Central memory CD4-positive, alpha-beta T cell (primary cell): ENCODE results near the gene ARHGAP45.
A peak's percentile ranks its signal among the peaks of the same experiment; 100 is the strongest.

Experiments used
- DNase-seq: peaks from one replicate; pipeline ENCODE4 v3.0.0; 2022

The ARHGAP45 gene

DNA sequence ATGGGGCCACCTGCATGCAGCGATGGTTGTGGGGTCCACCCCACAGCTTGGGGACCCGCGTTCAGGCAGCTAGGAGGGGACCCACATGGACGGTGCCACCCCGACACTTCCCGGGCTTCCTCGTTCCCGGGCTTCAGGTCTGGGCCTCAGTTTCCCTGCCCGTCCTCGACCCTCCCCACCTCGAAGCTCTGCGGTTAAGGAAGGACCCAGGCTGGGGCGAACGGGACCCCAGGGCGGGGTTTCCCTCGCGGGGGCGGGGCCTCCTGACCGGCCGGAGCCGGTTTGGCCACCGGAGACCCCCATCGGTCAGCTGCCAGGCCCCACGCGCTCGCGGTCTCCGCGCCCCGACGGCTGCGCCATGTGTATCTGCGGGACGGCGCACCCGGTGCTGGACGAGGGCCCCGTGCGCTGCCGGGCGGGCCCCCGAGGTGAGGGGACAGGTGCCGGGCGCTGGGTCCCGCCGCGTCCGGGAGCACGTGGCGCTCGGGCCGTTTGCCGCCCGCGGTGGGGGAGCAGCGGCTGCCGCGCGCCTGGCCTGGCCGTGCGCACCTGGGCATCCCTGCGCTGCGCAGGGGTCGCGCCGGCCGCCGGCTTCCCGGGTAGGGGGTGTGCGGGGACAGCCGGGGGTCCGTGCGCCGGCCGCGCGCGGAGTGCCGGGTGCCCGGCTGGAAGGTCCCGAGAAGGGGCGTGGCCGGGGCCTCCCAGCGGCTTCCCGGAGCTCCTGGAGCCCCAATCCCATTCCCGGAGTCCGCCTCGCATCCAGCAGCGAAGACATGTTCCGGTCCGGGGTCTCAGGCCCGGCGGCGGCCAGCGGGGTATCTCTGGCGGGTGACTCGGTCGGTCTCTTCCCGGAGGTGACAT lies 4.2 kb downstream of the ARHGAP45 start:
- no peak for DNase-seq

DNA sequence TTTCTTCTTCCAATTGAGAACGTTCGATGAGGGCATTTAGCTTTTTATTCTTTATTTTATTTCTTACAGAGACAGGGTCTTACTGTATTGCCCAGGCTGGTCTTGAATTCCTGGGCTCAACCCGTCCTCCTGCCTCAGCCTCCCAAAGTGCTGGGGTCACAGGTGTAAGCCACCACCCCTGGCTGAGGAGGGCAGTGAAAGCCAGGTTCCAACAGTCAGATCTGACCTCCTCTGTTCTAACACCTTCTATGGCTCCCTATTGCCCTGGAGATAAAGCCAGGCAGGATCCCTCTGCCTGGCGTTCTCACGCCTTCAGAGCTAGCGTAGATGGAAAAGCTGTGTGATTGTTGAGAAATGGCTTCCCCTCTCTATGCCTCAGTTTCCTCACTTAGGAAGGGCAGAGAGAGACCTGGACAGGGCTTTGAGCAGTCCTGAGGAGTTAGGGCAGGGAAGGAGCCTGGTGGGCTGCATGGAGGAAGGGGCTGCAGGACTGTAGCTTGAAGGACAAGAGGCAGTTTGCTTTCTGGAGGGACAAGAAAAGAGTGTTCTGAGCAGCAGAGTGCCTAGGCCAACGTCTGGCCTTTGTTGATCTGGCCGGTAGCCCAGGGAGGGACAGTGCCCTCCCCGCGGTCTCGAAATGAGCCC lies 5.5 kb downstream of the ARHGAP45 start:
- DNase-seq, result no peak

DNA sequence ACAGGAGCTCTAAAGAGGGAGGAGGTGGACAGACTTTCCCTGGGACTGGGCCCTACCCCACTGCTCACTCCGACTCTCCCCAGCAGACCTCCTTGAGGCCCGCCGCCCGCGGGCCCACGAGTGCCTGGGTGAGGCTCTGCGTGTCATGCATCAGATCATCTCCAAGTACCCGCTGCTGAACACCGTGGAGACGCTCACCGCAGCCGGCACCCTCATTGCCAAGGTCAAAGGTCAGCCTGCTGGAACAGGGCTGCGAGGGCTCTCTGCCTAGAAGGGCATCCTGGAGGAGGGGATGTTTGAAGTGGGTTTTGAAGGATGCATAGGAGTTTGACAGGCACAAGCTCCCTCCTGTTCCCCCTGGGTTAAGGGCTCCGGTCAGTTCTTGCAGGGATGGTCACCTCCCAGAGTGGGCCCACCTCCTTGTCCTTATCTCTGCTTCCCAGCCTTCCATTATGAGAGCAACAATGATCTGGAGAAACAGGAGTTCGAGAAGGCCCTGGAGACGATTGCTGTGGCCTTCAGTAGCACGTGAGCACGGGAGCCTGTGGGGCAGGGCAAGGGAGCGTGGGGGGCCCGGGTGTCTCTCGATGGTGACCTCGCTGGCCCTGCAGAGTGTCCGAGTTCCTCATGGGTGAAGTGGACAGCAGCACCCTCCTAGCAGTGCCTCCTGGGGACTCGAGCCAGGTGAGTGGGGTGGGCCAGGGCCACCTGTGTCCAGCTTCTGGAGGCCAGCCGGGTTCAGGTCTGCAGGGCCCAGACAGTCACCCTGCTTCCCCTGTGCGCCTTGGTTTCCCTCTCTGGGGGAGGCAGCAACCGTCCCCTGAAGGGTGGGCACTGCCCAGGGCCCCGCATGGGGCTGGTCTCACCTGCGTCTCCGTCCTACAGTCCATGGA lies 6.3 kb downstream of the ARHGAP45 start:
- DNase-seq, result no peak

DNA sequence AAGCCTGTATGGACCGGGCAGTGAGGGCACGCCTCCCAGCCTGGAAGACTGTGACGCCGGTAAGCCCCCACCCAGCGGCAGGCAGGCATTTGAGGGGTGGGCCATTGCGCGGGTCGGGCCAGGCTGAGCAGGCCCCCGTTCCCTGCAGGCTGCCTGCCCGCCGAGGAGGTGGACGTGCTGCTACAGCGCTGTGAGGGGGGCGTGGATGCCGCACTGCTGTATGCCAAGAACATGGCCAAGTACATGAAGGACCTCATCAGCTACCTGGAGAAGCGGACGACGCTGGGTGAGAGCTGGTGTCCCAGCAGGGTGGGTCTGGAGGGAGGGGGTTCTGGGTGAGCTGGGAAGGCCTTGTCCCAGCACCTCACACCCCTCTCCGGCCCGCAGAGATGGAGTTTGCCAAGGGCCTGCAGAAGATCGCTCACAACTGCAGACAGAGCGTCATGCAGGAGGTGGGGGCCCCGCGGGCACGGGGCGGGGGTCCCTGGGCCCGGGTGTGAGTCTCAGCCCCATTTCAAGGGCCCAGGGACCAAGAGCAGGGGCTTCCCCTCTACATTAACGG lies 7.1 kb downstream of the ARHGAP45 start:
- peak; percentile 23 for DNase-seq

DNA sequence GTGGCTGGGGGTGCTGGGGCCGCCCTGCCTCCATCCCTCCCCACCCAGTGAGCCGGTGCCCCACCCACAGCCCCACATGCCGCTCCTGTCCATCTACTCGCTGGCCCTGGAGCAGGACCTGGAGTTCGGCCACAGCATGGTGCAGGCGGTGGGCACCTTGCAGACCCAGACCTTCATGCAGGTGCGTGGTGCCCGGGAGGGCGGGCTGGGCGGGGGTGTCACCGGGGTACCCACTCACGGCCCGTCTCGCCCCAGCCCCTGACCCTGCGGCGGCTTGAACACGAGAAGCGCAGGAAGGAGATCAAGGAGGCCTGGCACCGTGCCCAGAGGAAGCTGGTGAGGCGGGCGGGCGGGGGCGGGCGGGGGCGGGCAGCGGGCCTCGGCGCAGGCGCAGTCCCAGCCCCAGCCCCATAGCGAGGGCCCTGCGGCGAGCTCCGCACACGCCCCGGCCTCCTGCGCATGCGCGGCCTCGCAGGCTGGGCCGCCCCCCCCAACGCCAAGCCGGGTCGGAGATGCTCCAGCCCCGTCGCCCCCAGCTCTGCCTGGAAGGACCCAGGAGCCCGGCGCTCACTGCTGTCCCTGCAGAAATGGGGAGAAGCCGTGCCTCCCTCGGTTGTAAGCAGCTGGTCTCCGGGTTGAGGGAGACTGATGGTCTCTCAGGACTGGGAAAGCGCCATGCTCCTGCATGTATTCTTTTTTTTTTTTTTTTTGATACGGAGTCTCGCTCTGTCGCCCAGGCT lies 7.7 kb downstream of the ARHGAP45 start:
- peak; percentile 90 for DNase-seq

DNA sequence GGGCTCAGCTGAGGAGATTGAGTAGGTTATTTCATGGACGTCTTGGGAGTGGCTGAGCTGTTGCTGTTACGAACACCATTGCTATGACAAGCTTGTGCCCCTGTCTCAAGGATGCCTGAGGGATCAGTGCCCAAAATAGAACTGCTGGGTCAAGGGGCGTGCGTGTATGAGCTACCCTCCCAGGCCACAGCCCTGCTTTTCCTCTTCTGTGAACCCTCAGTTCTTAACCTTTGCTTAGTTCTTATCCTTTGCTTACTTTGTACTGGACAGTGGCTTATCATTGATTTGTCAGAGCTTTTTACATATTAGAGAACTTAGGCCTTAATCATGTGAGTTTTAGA lies 9.0 kb downstream of the ARHGAP45 start:
- DNase-seq, result no peak

DNA sequence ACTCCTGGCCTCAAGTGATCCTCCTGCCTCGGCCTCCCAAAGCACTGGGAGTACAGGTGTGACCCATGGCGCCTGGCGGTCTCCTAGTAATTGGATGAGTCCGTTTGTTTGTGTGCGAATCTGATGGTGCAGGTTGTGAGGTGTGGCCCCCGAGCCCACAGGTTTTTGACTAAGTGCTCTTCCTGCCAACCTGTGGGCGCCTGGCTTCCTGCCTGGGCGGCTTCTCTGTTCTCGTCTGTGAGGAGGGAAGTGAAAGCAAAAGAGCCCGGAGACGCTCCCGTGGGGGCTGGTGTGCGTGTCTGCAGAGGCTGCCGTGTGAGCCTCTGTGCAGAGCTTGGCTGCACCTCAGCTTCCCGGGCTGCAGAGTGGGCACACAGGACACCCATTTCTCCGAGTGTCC lies 10.0 kb downstream of the ARHGAP45 start:
- peak; percentile 97 for DNase-seq

DNA sequence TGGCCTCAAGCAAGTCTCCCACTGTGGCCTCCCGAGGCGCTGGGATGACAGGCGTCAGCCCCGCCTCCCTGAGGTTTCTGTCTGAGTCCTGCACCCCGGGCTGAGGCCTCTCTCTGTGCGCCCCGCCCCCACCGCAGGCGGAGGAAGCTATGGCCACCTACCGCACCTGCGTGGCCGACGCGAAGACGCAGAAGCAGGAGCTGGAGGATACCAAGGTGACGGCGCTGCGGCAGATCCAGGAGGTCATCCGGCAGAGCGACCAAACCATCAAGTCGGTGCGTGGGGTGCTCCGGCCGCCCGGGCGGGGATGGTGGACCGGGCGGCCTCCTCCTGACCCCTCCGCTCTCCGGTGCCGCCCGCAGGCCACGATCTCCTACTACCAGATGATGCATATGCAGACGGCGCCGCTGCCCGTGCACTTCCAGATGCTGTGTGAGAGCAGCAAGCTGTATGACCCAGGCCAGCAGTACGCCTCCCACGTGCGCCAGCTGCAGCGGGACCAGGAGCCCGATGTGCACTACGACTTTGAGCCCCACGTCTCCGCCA lies 12.7 kb downstream of the ARHGAP45 start:
- DNase-seq, result peak; percentile 69

DNA sequence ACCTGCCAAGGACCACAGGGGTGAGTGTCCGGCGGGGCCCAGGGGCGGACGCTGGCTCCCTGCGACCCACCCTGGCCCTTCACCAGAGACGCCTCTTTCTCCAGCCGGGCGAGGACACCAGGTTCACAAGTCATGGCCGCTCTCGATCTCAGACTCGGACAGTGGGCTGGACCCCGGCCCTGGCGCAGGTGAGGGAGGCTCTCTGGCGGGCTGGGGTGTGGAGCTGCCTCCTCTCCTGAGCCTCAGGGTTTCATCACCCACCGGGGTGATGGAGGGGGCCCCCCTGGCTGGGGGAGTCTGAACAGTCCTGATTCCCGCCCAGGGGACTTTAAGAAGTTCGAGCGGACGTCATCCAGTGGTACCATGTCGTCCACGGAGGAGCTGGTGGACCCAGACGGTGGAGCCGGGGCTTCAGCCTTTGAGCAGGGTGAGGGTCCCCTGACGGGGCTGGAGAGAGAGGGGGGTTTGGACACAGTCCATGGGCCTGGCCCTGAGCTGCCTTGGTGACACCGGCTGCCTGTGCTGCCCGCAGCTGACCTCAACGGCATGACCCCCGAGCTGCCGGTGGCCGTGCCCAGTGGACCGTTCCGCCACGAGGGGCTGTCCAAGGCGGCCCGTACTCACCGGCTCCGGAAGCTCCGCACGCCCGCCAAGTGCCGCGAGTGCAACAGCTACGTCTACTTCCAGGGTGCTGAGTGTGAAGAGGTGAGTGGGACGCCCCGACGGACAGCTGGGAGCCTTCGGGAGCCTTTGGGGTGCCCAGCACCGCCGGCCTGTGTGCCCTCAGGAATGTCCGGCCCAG lies 13.6 kb downstream of the ARHGAP45 start:
- no peak for DNase-seq

DNA sequence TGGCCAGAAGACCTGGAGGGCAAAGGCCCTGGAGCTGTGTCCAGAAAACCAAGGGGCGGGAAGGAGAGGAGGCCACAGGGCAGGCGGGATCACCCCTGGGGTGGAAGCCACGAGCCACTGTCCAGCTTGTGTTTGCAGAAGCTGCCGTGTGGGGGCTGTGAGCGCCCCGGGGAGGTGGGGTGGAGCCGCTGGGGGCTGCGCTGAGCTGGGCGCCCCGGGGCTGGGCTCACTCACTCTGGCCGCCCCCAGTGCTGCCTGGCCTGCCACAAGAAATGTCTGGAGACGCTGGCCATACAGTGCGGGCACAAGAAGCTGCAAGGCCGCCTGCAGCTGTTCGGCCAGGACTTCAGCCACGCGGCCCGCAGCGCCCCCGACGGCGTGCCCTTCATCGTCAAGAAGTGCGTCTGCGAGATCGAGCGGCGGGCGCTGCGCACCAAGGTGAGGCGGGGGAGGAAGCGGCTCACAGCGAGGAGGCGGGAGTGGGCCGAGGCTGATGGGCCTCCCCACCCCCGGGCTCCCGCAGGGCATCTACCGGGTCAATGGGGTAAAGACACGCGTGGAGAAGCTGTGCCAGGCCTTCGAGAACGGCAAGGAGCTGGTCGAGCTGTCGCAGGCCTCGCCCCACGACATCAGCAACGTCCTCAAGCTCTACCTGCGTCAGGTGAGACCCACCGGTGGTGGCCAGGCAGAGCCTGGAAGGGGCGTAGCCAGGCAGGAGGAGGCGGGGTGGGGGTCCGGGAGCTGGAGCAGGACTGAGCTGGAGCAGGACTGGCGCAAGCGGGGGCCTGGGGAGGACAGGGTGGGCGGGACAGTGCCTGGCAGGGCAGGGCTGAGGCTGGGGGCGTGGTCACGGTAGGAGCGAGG lies 14.6 kb downstream of the ARHGAP45 start:
- DNase-seq, result no peak

DNA sequence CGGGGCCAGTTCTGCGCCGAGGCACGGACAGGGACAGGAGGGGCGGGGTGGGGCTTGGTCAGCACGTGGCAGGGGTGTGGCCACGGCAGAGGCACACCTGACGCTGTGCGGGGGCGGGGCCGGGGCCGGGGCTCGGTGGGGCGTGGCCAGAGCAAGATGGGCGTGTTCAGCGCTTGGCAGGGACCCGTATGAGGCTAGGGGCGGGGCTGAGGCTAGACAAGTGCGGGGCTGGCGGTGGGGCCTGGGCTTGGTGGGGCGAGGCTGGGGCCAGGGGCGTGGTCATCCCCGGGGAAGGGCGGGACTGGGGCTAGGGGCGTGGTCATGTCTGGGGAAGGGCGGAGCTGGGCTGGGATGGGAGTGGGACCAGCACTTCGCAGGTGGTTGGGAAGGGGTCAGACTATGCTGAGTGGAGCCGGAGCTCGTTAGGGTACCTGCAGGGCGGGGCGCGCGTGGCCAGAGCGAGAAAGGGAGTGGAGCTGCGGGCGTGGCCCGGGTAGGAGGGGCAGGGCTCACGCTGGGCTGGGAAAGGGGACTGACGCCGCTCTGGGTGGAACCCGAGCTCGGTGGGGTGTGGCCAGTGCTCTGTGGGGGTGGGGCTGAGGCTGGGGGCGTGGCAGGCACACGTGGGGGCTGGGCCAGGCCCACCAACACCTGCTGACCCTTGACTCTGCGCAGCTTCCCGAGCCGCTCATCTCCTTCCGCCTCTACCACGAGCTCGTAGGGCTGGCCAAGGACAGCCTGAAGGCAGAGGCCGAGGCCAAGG lies 15.4 kb downstream of the ARHGAP45 start:
- DNase-seq, result peak; percentile 84

DNA sequence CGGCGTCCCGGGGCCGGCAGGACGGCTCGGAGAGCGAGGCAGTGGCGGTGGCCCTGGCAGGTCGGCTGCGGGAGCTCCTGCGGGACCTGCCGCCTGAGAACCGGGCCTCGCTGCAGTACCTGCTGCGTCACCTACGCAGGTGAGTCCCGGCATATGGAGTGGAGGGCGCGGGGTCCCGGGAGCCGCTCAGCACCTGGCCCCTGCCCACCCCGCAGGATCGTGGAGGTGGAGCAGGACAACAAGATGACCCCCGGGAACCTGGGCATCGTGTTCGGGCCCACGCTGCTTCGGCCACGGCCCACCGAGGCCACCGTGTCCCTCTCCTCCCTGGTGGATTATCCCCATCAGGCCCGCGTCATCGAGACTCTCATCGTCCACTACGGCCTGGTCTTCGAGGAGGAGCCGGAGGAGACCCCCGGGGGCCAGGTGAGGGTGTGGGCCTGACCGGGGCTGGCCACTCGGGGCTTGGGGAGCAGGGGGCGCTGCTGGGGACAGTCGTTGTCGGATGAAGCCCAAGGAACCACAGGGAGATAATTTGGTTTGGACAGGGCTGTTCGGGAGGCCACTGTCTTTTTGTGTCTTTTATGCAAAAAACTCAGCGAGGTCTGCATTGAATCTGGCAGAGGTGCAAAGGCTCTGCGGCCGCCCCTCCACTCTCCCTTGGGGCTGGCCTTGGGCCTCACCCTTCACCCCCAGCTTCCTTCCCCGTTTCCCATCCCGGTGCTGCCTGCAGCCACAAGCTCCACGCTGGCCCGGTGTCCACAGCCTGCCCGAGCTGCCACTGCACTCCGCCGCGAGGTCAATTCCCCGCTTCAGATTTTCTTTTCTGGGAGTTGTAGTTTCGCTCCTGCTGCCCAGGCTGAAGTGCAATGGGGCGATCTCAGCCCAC lies 16.2 kb downstream of the ARHGAP45 start:
- DNase-seq, result no peak

DNA sequence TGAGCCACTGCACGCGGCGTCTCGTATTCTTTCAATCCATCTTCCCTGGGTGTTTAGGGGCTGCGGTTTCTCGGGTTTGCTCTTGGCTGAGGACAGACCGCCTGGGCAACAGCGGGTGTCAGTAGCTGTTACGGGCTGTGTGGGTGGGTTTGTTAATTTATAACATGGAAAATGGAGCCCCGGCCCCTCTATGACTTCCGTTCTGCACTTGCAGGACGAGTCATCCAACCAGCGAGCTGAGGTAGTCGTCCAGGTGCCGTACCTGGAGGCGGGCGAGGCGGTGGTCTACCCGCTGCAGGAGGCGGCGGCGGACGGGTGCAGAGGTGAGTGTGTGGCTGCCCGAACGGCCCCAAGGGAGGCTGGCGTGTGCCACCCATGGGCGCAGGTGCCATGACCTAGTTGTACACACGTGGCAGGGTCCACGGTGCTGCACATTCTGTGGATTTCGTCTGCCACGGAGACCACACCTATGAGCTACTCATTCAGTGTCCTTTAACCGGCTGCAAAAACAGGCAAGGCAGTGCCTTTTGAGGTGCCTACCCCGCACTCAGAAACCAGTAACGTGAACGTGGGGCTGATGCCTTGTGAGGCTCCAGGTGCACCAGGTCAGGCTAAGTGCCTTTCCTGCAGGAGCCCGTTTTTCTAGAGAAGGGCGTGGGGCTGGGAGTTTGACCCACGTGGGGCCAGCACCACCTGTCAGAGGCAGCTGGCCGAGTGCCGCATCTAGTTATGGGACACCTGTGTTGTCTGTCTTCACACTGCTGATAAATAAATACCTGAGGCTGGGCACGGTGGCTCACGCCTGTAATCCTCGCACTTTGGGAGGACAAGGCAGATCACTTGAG lies 17.3 kb downstream of the ARHGAP45 start:
- no peak for DNase-seq

DNA sequence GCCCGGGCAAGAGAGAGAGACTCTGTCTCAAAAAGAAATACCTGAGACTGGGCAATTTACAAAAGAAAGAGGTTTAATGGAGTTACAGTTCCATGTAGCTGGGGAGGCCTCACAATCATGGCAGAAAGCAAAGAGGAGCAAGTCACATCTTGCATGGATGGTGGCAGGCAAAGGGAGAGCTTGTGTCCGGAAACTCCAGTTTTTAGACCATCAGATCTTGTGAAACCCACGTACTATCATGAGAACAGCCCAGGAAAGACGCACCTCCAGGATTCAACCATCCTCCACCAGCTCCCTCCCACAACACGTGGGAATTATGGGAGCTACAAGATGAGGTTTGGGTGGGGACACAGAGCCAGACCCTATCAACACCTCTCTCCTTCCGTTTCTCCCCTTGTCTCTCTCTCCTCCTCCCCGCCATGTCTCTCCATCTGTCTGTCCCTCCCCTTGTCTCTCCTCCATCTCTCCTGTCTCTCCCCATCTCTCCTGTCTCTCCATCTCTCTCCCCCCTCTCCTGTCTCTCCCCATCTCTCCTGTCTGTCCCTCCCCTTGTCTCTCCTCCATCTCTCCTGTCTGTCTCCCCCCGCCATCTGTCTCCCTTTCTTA lies 18.2 kb downstream of the ARHGAP45 start:
- no peak for DNase-seq

DNA sequence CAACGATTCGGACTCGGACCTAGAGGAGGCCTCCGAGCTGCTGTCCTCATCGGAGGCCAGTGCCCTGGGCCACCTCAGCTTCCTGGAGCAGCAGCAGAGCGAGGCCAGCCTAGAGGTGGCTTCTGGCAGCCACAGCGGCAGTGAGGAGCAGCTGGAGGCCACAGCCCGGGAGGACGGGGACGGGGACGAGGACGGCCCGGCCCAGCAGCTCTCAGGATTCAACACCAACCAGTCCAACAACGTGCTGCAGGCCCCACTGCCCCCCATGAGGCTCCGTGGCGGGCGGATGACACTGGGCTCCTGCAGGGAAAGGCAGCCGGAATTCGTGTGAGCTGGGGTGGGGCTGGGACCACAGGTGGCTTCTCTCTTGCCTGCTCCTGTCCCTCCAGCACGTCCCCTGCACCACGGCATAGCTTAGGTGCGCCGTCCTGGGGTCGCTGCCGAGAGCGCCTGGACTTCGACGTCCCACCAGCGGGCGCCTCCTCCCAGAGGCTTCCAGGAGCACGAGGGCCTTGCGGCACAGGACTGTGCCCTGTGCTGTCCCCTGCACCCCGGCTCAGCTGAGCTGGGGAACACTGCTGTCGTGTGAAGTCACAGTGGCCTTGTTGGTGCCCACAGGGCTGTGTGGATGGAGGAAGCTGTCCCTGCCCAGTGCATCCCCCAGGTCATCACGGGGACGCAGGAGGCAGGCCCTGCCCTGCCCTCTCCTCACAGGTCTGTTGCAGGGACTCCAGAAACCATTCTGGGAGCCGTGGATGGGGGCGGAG lies 18.9 kb downstream of the ARHGAP45 start:
- no peak for DNase-seq

DNA sequence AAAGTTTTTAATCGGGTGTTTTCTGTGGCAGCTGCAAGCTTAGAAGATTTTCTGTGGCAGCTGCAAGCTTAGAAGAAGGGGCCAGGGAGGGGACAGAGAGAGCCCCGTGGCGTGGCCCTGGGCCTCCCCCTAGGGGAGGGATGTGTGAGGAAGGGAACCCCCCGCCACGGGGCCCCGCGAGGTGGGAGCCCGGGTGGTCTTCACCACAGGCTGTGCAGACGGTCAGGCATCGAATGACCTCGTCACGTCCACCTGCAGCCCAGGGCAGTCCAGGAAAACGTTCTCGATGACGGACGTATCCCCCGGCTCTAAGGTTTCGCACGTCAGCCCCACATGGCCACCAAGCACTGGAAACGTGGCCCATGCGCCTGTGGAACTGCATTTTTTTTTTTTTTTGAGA lies 19.6 kb downstream of the ARHGAP45 start:
- DNase-seq, result no peak
